A549 (cell line): ENCODE results near the gene VAMP7.

Experiments
- EP300 ChIP-seq, 2 experiments: fragments of >200 bp; sonication (Bioruptor Twin); formaldehyde crosslinking; IDR thresholded peaks; 2 replicates in 1 of 2; 3 replicates in 1 of 2; pipeline ENCODE4 v1.6.1; 2016 to 2017
- MYC ChIP-seq: IDR thresholded peaks from 2 replicates; pipeline ENCODE4 v1.6.1; 2012; ENCODE audit warnings: mild to moderate bottlenecking, inconsistent platforms, low read length, improper control_type of control experiment, borderline replicate concordance
- ZFP36 ChIP-seq: fragments of 450-650 bp; IDR thresholded peaks from 2 replicates; pipeline ENCODE4 v1.6.1; 2014; ENCODE audit warnings: borderline replicate concordance; ENCODE audit not compliant: partially characterized antibody
- TF ChIP-seq, protein P1 (sequence below): fragments of >200 bp; sonication (Bioruptor Twin); formaldehyde crosslinking; IDR thresholded peaks from 3 replicates; pipeline ENCODE4 v1.5.1; 2016
- TF ChIP-seq, protein P2 (sequence below): fragments of 200-600 bp; sonication (generic); IDR thresholded peaks from 2 replicates; pipeline ENCODE4 v1.6.1; 2016; ENCODE audit warnings: antibody characterized with exemption, mild to moderate bottlenecking, moderate library complexity

DNA sequence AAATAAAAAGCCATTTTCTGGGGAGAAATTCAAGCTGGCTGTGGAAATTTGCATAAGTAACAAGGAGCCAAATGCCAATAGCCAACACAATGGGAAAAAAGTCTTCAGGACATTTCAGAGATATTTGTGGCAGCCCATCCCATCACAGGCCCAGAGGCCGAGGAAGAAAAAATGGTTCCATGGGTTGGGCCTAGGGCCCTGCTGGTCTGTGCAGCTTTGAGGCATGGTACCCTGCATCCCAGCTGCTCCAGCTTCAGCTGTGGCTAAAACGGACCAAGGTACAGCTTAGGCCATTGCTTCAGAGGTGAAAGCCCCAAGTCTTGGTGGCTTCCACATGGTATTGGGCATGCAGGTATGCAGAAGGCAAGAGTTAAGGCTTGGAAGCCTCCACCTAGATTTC lies 102.2 kb downstream of the VAMP7 start:
- TF ChIP-seq MYC (no peak), EP300 (IDR thresholded peaks at IDR 0.05) (no peak), ZFP36 (no peak)
- TF ChIP-seq, protein P1, sequence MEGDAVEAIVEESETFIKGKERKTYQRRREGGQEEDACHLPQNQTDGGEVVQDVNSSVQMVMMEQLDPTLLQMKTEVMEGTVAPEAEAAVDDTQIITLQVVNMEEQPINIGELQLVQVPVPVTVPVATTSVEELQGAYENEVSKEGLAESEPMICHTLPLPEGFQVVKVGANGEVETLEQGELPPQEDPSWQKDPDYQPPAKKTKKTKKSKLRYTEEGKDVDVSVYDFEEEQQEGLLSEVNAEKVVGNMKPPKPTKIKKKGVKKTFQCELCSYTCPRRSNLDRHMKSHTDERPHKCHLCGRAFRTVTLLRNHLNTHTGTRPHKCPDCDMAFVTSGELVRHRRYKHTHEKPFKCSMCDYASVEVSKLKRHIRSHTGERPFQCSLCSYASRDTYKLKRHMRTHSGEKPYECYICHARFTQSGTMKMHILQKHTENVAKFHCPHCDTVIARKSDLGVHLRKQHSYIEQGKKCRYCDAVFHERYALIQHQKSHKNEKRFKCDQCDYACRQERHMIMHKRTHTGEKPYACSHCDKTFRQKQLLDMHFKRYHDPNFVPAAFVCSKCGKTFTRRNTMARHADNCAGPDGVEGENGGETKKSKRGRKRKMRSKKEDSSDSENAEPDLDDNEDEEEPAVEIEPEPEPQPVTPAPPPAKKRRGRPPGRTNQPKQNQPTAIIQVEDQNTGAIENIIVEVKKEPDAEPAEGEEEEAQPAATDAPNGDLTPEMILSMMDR, result no peak
- TF ChIP-seq, protein P2, sequence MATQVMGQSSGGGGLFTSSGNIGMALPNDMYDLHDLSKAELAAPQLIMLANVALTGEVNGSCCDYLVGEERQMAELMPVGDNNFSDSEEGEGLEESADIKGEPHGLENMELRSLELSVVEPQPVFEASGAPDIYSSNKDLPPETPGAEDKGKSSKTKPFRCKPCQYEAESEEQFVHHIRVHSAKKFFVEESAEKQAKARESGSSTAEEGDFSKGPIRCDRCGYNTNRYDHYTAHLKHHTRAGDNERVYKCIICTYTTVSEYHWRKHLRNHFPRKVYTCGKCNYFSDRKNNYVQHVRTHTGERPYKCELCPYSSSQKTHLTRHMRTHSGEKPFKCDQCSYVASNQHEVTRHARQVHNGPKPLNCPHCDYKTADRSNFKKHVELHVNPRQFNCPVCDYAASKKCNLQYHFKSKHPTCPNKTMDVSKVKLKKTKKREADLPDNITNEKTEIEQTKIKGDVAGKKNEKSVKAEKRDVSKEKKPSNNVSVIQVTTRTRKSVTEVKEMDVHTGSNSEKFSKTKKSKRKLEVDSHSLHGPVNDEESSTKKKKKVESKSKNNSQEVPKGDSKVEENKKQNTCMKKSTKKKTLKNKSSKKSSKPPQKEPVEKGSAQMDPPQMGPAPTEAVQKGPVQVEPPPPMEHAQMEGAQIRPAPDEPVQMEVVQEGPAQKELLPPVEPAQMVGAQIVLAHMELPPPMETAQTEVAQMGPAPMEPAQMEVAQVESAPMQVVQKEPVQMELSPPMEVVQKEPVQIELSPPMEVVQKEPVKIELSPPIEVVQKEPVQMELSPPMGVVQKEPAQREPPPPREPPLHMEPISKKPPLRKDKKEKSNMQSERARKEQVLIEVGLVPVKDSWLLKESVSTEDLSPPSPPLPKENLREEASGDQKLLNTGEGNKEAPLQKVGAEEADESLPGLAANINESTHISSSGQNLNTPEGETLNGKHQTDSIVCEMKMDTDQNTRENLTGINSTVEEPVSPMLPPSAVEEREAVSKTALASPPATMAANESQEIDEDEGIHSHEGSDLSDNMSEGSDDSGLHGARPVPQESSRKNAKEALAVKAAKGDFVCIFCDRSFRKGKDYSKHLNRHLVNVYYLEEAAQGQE, result no peak
